HUES6 (cell line): ENCODE measurements around the gene TBX1.
"Not testable (repeated sequence)": the region's sequence is repeated elsewhere in the genome, so short reads cannot be mapped to it uniquely, and the experiment has no call there.

Experiments
- H3K27ac ChIP-seq: 2 replicates; pipeline ENCODE4 v1.7.0; 2013; ENCODE audit warnings: low read depth, mild to moderate bottlenecking, low read length, inconsistent platforms
- H3K27me3 ChIP-seq: 2 replicates; pipeline ENCODE4 v1.6.1; 2013; ENCODE audit warnings: low read length; ENCODE audit not compliant: control insufficient read depth, insufficient read depth
- H3K36me3 ChIP-seq: 2 replicates; pipeline ENCODE4 v1.6.1; 2013; ENCODE audit warnings: low read length; ENCODE audit not compliant: control insufficient read depth, insufficient read depth
- H3K4me1 ChIP-seq: 2 replicates; pipeline ENCODE4 v1.6.1; 2013; ENCODE audit warnings: low read length; ENCODE audit not compliant: control insufficient read depth, insufficient read depth
- H3K4me3 ChIP-seq: 2 replicates; pipeline ENCODE4 v1.5.1; 2013; ENCODE audit warnings: low read depth, low read length
- H3K9ac ChIP-seq: one replicate; pipeline ENCODE4 v1.6.1; 2013; ENCODE audit warnings: mild to moderate bottlenecking, low read length
- H3K9me3 ChIP-seq: 2 replicates; pipeline ENCODE4 v1.6.1; 2013; ENCODE audit warnings: low read depth, low read length; ENCODE audit not compliant: control insufficient read depth, insufficient read depth

TBX1 gene

GRCh38 chr22:19770349-19771220 lies 10.0 kb downstream of the TBX1 start:
- H3K27me3 ChIP-seq = peaks cover 82% of the 10 kb centered on the region
- H3K9me3 ChIP-seq = no peaks in the 10 kb centered on the region

DNA sequence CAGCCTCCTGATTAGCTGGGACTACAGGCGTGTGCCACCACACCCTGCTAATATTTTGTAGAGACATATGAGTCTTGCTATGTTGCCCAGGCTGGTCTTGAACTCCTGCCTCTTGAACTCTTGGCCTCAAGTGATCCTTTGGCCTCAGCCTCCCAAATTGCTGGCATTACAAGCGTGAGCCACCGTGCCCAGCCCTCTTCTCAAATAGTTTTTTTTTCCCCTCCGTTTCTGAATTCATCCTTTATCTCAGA lies 11.8 kb downstream of the TBX1 start:
- Histone ChIP-seq H3K27ac (no peak overlapping the region), H3K4me1 (0 out of 2 replicates have a peak, but pooled peaks cover 3% of the 10 kb centered on the region), H3K4me3 (no peak overlapping the region), H3K36me3 (no peaks in the 10 kb centered on the region), H3K9ac (no peak overlapping the region), H3K27me3 (peaks cover 65% of the 10 kb centered on the region), H3K9me3 (no peaks in the 10 kb centered on the region)

More at GRCh38 chr22:19770349-19771220, 10.0 kb downstream of the TBX1 start:
- H3K4me3 ChIP-seq = no peak overlapping the region
- H3K27ac ChIP-seq = no peak overlapping the region
- H3K36me3 ChIP-seq = no peaks in the 10 kb centered on the region
- H3K4me1 ChIP-seq = peaks cover 3% of the 10 kb centered on the region; the same call in 1 of the 2 replicates
- no peak overlapping the region for H3K9ac ChIP-seq

DNA sequence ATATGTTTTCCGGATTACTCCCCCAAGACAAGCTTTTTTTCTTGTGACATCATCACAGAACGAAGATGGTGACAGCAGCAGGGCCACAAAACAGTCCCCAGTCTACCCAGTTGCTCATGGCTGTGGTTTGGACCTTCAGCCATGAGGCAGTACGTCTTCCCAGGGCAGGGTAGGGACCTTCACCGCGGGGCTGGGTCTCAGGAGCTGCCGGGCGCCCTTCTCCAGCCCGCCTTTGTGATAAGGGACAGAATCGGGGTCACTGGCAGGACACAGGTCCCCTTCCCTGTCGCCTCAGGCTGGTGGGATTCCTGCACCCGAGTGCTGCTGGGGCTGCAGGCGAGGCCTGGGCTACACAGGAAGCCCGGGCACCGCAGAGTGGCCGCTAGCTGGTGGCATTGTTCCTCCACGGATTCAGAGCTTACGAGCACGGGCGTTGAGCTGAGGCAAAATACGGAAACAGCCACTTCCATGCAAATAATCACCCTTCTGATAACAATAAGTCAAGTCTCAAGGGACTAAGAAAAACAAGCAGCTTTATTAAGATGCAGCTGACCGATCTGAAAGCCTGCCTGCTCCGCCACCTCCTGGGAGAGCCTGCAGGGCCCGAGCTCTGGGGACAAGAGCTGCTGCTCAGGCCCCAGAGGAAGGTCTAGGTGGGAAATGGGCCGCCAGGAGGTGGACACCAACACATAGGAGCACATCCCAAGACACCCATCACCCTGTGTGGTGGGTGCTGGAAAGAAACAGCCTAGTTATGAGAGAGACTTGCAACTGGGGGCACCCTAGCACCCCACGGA lies 12.3 kb downstream of the TBX1 start:
- Histone ChIP-seq H3K27me3 (peaks cover 60% of the 10 kb centered on the region), H3K36me3 (no peaks in the 10 kb centered on the region), H3K9me3 (no peaks in the 10 kb centered on the region), H3K4me3 (no peak overlapping the region), H3K4me1 (0 out of 2 replicates have a peak, but pooled peaks cover 3% of the 10 kb centered on the region), H3K9ac (no peak overlapping the region), H3K27ac (no peak overlapping the region)

GRCh38 chr22:19773470-19774040 lies 13.0 kb downstream of the TBX1 start:
- Histone ChIP-seq H3K36me3 (no peaks in the 10 kb centered on the region), H3K4me3 (no peak overlapping the region), H3K4me1 (no peaks in the 10 kb centered on the region), H3K9ac (no peak overlapping the region), H3K9me3 (no peaks in the 10 kb centered on the region), H3K27ac (no peak overlapping the region), H3K27me3 (peaks cover 53% of the 10 kb centered on the region)

- Histone ChIP-seq H3K4me3 (no peak overlapping the region), H3K9ac (no peak overlapping the region), H3K4me1 (no peaks in the 10 kb centered on the region), H3K9me3 (no peaks in the 10 kb centered on the region), H3K27me3 (peaks cover 42% of the 10 kb centered on the region), H3K36me3 (no peaks in the 10 kb centered on the region), H3K27ac (no peak overlapping the region)
Measured at GRCh38 chr22:19774628-19775027, 14.1 kb downstream of the TBX1 start.

DNA sequence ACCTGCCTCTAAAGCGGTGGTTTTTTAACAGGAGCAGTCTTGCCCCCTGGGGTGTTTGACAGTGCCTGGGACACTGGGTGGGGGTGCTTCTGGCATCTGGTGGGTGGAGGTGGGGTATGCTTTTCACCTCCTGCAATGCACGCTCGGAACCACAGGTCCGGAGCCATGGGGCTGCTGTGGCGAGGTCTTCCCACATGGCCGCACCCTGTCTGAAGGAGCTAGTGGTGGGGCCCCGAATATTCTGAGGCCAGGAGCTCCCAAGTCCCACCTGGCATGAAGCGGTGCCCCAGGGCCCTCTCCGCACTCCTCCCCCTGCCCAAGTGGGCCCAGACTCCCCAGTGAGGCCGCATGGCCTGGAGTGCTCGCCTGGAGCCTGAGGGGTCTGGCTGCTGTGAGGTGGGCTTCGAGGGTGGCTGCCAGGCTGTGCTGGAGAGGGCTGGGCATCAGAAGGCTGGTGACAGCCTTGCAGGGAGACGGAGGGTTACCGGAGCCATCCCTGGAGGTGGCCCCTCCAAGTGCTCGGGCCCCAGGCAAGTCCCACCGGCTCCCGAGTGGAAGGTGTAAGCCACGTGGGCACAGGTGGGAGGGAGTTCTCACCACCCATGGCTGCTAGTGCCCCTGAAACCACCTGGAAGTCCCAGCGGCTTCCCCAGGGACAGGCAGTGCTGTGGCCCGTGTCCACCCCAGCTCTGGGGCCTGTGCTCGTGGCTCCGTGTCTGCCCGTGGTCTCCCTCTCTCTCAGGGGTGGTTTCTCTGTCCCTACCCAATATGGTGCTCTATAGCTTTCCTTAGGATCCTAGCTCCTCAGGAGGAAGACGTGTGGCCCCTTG lies 15.1 kb downstream of the TBX1 start:
- Histone ChIP-seq H3K27ac (no peak overlapping the region), H3K4me3 (no peak overlapping the region), H3K36me3 (no peaks in the 10 kb centered on the region), H3K27me3 (peaks cover 31% of the 10 kb centered on the region), H3K9me3 (no peaks in the 10 kb centered on the region), H3K9ac (no peak overlapping the region), H3K4me1 (no peaks in the 10 kb centered on the region)

DNA sequence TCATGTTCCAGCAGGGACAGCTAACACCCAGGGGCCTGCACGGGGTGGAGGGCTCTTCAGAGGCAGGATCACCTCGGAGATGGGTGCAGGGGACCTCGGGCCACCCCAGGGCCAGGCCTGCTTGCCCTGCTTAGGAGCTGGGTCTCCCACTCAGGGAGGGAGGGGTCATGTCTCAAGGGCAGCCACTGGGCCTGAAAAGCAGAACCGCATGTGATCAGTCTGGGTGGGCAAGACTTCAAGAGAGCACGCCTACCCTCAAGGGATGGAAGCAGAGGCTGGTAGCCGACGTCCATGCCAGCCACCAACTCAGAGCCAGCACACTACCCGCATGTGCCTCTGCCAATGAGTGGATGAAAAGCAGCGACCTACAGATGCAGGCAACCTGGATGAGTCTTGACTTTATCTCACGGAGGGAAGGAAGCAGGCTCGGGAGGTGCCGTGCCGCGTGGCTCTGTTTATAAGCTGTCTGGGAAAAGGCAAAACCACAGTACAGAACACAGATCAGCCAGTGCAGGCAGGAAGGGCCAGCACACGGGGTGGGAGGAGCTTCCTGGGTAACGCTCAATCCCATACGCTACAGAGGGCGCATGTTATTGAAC lies 16.0 kb downstream of the TBX1 start:
- peaks cover 23% of the 10 kb centered on the region; the same call in 1 of the 2 replicates for H3K27me3 ChIP-seq

DNA sequence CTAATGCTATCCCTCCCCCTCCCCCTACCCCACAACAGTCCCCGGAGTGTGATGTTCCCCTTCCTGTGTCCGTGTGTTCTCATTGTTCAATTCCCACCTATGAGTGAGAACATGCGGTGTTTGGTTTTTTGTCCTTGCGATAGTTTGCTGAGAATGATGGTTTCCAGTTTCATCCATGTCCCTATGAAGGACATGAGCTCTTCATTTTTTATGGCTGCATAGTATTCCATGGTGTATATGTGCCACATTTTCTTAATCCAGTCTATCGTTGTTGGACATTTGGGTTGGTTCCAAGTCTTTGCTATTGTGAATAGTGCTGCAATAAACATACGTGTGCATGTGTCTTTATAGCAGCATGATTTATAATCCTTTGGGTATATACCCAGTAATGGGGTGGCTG lies 16.6 kb downstream of the TBX1 start:
- not testable (repeated sequence) for H3K36me3 ChIP-seq, H3K4me3 ChIP-seq, H3K4me1 ChIP-seq, H3K9ac ChIP-seq, H3K9me3 ChIP-seq, H3K27ac ChIP-seq
- H3K27me3 ChIP-seq = peaks cover 17% of the 10 kb centered on the region; the same call in 1 of the 2 replicates

More for the DNA sequence above, 16.0 kb downstream of the TBX1 start:
- Histone ChIP-seq H3K4me3 (no peak overlapping the region), H3K9ac (no peak overlapping the region), H3K36me3 (no peaks in the 10 kb centered on the region), H3K9me3 (no peaks in the 10 kb centered on the region), H3K27ac (no peak overlapping the region), H3K4me1 (no peaks in the 10 kb centered on the region)

- Histone ChIP-seq H3K9me3 (no peaks in the 10 kb centered on the region), H3K4me1 (no peaks in the 10 kb centered on the region), H3K36me3 (no peaks in the 10 kb centered on the region), H3K27ac (no peak overlapping the region), H3K27me3 (peaks cover 7% of the 10 kb centered on the region; the same call in 1 of the 2 replicates), H3K9ac (no peak overlapping the region), H3K4me3 (no peak overlapping the region)
Measured at GRCh38 chr22:19779011-19779421, 18.4 kb downstream of the TBX1 start.

DNA sequence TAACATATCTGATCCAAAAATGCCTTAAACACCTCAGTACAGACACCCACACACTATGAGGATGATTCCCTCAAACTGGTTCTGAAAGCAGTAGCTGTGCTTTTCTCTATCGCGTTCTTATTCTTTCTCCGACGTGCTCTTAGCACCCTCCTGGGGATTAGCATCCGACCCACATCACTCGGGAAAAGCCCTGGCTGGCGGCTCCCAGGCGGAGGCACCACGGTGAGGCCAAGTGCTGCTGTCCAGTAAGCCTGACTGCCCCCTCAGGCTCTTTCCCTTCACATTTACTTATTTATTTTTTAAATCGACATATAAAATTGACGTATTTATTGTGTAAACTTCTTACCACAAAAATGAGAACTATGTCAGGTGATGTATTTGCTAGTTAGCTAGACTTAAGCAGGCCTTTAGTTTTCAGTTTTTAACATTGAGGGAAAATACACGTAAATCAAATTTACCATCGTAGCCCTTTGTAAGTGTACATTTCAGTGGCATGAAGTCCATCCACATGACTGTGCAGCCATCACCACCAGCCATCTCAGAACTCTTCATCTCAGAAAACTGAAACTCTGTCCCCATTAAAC lies 19.2 kb downstream of the TBX1 start:
- no peak overlapping the region for H3K4me3 ChIP-seq
- no peak overlapping the region for H3K9ac ChIP-seq
- no peak overlapping the region for H3K27ac ChIP-seq
- H3K9me3 ChIP-seq = no peaks in the 10 kb centered on the region
- H3K4me1 ChIP-seq = no peaks in the 10 kb centered on the region
- no peaks in the 10 kb centered on the region; the same call in 1 of the 2 replicates for H3K27me3 ChIP-seq
- H3K36me3 ChIP-seq = no peaks in the 10 kb centered on the region
